Upper lobe of left lung (tissue), 4 donors: Measurements from ENCODE around the gene DYSF.

Source experiments
- EP300 ChIP-seq, 4 donors: sonication (generic); formaldehyde crosslinking; IDR thresholded peaks; one replicate each; pipeline ENCODE4 v1.5.1; 2017; ENCODE audit warnings: antibody characterized with exemption in 4 of 4, control low read depth in 2 of 4
- POLR2A ChIP-seq, 4 donors: fragments of 450-650 bp; IDR thresholded peaks; one replicate each; pipeline ENCODE4 v1.5.1; 2016 to 2017; ENCODE audit warnings: antibody characterized with exemption in 4 of 4, mild to moderate bottlenecking in 2 of 4
- POLR2AphosphoS5 ChIP-seq, 2 donors: sonication (generic); formaldehyde crosslinking; IDR thresholded peaks; one replicate each; pipeline ENCODE4 v1.5.1; 2017; ENCODE audit warnings: antibody characterized with exemption in 2 of 2
- TF ChIP-seq, protein P1 (sequence below), 6 experiments: fragments of 450-650 bp in 4 of 6; fragments of 200-600 bp in 2 of 6; sonication (generic) in 2 of 6; IDR thresholded peaks; one replicate each; pipeline ENCODE4 v1.5.1; 2016 to 2019; ENCODE audit warnings: antibody characterized with exemption in 6 of 6

DNA sequence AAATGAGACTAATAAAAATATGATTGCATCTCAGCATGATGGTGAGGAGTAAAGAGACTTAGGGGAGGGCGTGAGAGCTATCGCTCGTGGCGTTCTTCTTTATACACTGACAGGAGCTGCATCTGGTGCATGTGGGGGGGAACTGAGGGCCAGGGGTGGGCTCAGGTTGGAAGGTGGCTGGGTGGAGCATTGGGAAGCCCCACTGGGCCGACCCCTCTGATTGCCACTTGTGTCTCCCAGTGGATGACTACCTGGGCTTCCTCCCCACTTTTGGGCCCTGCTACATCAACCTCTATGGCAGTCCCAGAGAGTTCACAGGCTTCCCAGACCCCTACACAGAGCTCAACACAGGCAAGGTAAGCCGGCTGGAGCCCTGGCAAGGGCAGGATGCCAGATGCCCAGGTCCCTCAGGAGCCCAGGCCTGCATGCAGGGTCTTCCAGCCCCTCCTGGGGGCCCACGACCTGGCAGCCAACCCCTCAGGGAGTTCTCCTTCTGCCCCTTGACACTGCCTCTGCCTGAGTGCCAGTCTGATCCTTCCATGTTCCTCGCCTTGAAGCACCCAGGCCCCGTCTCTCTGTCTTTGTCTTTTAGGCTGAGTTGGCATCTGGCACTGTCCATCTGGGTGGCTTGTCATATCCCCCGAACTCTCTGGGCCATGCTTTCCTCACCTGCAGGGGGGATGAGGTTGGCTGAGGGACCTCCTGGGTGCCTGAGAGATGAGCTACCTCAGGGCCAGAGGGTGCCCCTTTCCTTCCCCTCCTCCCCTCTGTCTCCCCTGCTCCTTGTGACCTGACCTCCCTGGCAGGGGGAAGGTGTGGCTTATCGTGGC is 97.7 kb downstream of the DYSF start:
- no peak for TF ChIP-seq POLR2A (IDR thresholded peaks at IDR 0.05)
- TF ChIP-seq, protein P1, sequence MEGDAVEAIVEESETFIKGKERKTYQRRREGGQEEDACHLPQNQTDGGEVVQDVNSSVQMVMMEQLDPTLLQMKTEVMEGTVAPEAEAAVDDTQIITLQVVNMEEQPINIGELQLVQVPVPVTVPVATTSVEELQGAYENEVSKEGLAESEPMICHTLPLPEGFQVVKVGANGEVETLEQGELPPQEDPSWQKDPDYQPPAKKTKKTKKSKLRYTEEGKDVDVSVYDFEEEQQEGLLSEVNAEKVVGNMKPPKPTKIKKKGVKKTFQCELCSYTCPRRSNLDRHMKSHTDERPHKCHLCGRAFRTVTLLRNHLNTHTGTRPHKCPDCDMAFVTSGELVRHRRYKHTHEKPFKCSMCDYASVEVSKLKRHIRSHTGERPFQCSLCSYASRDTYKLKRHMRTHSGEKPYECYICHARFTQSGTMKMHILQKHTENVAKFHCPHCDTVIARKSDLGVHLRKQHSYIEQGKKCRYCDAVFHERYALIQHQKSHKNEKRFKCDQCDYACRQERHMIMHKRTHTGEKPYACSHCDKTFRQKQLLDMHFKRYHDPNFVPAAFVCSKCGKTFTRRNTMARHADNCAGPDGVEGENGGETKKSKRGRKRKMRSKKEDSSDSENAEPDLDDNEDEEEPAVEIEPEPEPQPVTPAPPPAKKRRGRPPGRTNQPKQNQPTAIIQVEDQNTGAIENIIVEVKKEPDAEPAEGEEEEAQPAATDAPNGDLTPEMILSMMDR (IDR thresholded peaks at IDR 0.05) = no peak
- TF ChIP-seq POLR2AphosphoS5 (IDR thresholded peaks at IDR 0.05) = no peak
- TF ChIP-seq EP300 (IDR thresholded peaks at IDR 0.05) = no peak
